HG03565 (cell line): Measurements from ENCODE around the gene ZNF665.
"Not testable (repeated sequence)": the region's sequence is repeated elsewhere in the genome, so short reads cannot be mapped to it uniquely, and the experiment has no call there.

ENCODE experiments used
- ATAC-seq: cut with Tn5 transposase; IDR thresholded peaks from one replicate; pipeline ENCODE4 v1.9.1; 2021; ENCODE audit warnings: mild to moderate bottlenecking, moderate library complexity; ENCODE audit not compliant: unreplicated experiment

ZNF665 gene

GRCh38 chr19:53192771-53193534, at the start of gene ZNF665:
TSS of gene ZNF665 (minus strand) at chr19:53193358. CDS start at chr19:53182898, 10,460 bp downstream.
- ATAC-seq: no peak

- ATAC-seq: no peak
These were observed 44.1 kb upstream of the ZNF665 start for GRCh38 chr19:53237114-53237777.

GRCh38 chr19:53224606-53225005, 31.4 kb upstream of the ZNF665 start:
- no peak for ATAC-seq

- ATAC-seq: not testable (repeated sequence)
These were observed 29.6 kb upstream of the ZNF665 start for GRCh38 chr19:53222716-53223115.

- ATAC-seq: no peak
These were observed 19.7 kb upstream of the ZNF665 start for GRCh38 chr19:53212703-53213320.

GRCh38 chr19:53211554-53211953, 18.4 kb upstream of the ZNF665 start:
- ATAC-seq: not testable (repeated sequence)

- ATAC-seq: no peak
These were observed 3.7 kb upstream of the ZNF665 start for GRCh38 chr19:53196777-53197396.

GRCh38 chr19:53195265-53195903, 2.2 kb upstream of the ZNF665 start:
- ATAC-seq: no peak

- ATAC-seq: no peak
These were observed 521 bp upstream of the ZNF665 start for GRCh38 chr19:53193535-53194222.

GRCh38 chr19:53190253-53190652, 2.9 kb downstream of the ZNF665 start:
- no peak for ATAC-seq

GRCh38 chr19:53189691-53190198, 3.4 kb downstream of the ZNF665 start:
- not testable (repeated sequence) for ATAC-seq

GRCh38 chr19:53185155-53185882, 7.8 kb downstream of the ZNF665 start:
- not testable (repeated sequence) for ATAC-seq

- ATAC-seq: no peak
These were observed 9.9 kb downstream of the ZNF665 start for GRCh38 chr19:53183146-53183764.

- no peak for ATAC-seq
These were observed 11.0 kb downstream of the ZNF665 start for GRCh38 chr19:53182202-53182601.

GRCh38 chr19:53177986-53178385, 15.2 kb downstream of the ZNF665 start:
- ATAC-seq: no peak

- no peak for ATAC-seq
These were observed 20.3 kb downstream of the ZNF665 start for GRCh38 chr19:53172889-53173288.

GRCh38 chr19:53165691-53166091, 27.5 kb downstream of the ZNF665 start:
- ATAC-seq: no peak

- ATAC-seq: no peak
These were observed 32.0 kb downstream of the ZNF665 start for GRCh38 chr19:53161123-53161522.

GRCh38 chr19:53160350-53160749, 32.8 kb downstream of the ZNF665 start:
- ATAC-seq: no peak
